ENCODE results near the gene DYNLT5.

GRCh38 chr1:66791621-66792610, 39.7 kb downstream of the DYNLT5 start:
- no peak for TF ChIP-seq NR3C1 (CRISPR knock-in tag; conservative IDR thresholded peaks at IDR 0.05; ENCODE audit: low read depth)
- TF ChIP-seq ZBTB21 (CRISPR knock-in tag; IDR thresholded peaks at IDR 0.05; ENCODE audit: borderline replicate concordance): no peak
- TF ChIP-seq SP1 (CRISPR knock-in tag; conservative IDR thresholded peaks at IDR 0.05): no peak
- TF ChIP-seq ZNF512 (CRISPR knock-in tag; IDR thresholded peaks at IDR 0.05; ENCODE audit: borderline replicate concordance): no peak
- TF ChIP-seq CTCF (IDR thresholded peaks at IDR 0.05): no peak
- TF ChIP-seq TCF7 (CRISPR knock-in tag; IDR thresholded peaks at IDR 0.05; ENCODE audit: low read depth): no peak
- no peak for TF ChIP-seq SMAD4 (CRISPR knock-in tag; IDR thresholded peaks at IDR 0.05)
- TF ChIP-seq ESRRA (CRISPR knock-in tag; IDR thresholded peaks at IDR 0.05; ENCODE audit: borderline replicate concordance): no peak
- no peak for TF ChIP-seq JUN (CRISPR knock-in tag; IDR thresholded peaks at IDR 0.05)

Data from WTC11 (cell line).